GM12873 (cell line): ENCODE results near the gene TMPRSS4.

ENCODE experiments used
- TF ChIP-seq, protein P1 (sequence below): IDR thresholded peaks from 2 replicates; pipeline ENCODE4 v1.5.1; 2012; ENCODE audit warnings: low read depth, mild to moderate bottlenecking, moderate library complexity, low read length, control low read depth; ENCODE audit not compliant: insufficient read depth; ENCODE audit errors: missing control alignments

TMPRSS4 gene

DNA sequence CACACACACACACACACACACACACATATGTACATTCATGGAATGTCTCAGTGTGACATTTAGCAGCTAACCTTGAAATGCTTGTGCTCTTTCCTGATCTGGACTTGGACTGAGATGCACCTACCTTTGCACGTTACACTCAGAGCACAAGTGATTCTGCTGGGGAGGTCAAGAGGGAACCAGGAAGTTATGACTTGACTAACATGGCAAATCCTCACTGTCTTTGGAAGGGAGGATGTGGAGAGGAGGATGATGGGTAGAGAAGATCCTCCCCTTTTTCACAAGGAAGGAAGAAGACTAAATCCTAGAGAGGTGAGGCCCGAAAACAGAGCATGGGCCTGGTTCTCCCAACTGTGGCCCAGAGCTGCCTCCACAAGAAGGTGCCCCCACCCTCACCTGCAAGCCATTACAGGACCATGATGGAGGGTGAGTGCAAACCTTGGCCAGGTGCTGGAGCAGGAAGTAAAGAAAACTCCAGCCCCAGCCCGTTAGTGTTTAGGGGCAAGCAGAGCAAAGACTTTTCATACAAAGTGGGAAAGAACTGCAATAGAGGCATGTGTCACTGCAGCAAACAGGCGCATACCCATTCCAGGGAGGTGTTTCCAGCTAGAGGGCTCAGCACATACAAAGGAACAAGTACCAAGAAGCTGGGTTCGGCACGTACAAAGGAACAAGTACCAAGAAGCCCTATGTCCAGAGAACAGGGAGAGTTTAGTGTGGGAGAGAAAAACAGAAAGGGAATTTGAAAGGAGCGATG is 49.4 kb downstream of the TMPRSS4 start:
- TF ChIP-seq, protein P1, sequence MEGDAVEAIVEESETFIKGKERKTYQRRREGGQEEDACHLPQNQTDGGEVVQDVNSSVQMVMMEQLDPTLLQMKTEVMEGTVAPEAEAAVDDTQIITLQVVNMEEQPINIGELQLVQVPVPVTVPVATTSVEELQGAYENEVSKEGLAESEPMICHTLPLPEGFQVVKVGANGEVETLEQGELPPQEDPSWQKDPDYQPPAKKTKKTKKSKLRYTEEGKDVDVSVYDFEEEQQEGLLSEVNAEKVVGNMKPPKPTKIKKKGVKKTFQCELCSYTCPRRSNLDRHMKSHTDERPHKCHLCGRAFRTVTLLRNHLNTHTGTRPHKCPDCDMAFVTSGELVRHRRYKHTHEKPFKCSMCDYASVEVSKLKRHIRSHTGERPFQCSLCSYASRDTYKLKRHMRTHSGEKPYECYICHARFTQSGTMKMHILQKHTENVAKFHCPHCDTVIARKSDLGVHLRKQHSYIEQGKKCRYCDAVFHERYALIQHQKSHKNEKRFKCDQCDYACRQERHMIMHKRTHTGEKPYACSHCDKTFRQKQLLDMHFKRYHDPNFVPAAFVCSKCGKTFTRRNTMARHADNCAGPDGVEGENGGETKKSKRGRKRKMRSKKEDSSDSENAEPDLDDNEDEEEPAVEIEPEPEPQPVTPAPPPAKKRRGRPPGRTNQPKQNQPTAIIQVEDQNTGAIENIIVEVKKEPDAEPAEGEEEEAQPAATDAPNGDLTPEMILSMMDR: no peak

DNA sequence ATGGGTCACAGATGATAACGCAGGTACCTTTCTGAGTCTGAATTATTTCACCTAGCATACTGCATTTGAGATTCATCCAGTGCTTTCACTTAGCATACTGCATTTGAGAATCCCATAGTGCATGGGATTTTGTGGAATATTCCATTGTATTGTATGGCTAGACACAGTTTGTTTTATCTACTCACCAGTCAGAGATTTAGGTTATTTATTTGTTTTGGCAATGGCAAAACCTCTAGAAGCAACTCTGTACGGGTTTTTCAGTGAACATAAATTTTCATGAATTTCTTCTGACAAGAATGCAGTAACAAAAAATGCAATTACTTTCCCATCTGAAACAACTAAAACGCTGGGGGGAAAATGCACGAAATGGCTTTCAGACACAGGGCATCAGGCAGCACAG is 51.4 kb downstream of the TMPRSS4 start:
- TF ChIP-seq, protein P1: no peak

DNA sequence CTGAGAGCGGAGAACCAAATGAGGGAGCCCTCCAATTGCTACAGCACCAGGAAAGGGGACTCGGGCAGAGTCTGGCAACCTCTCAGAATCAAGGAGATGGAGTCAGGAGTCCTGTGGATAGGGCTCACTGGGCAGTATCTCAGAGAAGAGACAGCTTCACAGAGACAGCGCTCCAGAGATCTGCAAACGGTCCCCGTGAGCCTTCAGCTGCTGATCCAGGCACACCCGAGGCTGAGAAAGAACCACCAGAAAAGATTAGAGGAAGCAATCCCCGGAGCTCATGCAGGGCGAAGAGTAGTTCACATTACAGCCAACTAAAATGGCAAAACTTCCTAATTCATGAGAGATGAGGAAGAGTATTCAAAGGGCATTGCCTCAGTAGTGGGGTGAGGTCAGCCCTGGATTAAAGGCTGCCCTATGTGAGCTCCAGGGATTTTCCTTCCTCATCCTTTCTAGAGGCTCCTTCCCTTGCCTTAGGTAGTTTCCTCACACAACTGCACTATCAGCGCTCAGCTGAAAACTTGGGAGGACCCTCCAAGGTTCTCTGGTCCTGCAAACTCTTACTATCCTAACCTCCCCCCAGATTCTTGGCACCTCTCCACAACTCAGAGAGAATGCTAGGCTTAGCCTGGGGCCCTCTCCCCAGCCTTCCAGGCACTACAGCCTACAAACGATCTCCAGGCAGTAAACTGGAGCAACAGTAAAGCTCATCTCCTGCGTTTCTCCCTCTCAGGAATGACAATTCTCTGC is 52.0 kb downstream of the TMPRSS4 start:
- TF ChIP-seq, protein P1: no peak

DNA sequence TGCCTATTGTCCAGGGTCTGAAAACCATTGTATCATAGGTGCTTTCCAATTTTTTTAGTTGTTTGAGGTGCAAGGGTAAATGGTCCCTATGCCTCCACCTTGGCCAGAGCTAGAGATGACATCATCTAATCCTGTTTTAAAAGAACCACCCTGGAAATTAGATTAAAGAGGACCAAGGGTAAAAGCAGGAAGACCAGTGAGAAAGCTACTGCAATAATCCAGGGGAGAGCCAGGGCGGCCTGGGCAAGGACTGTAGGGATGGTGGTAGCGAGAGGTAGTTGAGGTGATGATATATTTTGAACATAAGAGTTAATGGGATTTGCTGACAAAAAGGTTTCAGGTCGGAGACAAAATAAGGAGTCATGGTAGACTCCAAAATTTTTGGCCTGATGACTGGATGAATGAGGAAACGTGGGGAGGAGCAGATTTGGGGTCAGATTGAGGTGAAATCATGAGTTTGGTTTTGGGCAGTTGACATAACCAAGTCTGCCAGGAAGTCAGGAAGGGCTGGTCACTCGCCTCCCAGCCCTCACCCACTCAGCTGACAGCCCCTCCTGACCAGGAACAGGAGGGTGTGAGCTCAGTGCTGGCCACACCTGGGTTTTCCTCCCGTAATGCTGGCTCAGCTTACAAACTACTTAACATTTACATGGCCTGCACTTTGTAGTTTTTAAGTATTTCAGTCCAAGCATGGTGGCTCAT is 52.7 kb downstream of the TMPRSS4 start:
- TF ChIP-seq, protein P1: no peak

DNA sequence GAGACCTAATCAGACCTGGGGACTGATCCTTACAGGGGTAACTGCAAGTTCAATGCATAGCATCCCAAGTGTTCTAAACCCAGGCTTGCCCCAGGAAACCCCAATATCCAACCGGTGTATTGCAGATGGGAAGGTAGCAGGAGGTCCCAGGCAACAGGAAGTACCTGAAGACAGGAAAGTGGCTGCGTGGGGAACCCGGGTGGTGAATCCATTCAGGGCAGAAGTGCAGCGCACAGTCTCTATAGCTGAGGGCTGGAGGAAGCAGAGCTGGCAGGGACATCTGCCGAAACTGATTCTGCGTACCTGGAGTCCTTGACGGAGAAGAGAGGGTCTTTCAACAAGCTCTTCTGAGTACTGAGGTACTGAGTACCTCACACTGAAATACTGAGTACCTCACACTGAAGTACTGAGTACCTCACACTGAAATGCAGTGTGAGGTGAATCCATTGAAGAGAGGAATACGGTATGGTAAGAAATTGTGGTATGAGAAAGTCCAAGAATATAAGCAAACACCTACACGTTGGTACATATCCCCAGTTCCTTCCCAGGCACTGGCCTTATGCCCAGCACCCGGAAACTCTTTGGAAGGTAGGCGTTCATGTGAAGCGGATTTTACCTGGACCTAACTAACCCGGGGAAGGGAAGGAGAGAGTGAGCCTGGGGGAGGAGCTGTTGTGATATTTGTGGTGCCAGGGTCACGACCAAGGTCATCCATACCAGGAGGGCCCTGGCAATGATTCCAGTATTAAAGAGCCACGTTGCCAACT is 55.7 kb downstream of the TMPRSS4 start:
- TF ChIP-seq, protein P1: no peak

DNA sequence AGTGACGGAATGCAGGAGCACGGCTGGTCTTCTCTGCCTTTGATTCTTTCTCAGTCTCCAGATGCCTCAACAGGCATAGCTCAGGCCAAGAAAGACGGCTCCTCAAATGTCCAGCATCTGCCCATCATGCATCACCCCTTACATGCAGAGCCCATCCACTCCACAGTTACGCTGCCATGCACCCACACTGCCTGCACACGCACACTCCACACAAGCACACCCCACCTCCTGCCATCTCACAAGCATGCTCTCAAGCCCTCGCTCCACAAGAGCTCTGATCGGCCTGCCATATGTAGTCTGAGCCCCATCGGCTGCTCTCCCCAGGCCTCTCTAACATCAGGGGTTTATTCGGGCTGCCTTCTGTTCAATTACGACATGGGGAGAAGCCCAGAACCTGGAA is 56.9 kb downstream of the TMPRSS4 start:
- TF ChIP-seq, protein P1: no peak
